ENCODE results near the gene TBX21. TPM values are rescaled to one million over a fixed set of nuclear protein-coding genes. Genes with fewer than 3 reads are reported as not detected.

Gene TBX21
- total and polyA plus RNA-seq, 10 of the 15 experiments (the other 5 are each of a cell fraction or from before 2014, with no cell fraction given): 0.63 to 9.6 (median 5.0) TPM

- H3K79me2 ChIP-seq (ENCODE audit: control insufficient read depth, insufficient read depth, low read length): peaks cover 51% of the 10 kb centered on the region
- peak overlapping the region; percentile 92 for H3K4me3 ChIP-seq
- intact Hi-C loops (cut with micrococcal nuclease; ENCODE audit: unreplicated experiment): loop anchor here (1.0 to 10.0 kb wide), 2 partner anchors 36 to 80 kb away; no protein-coding TSS in a partner anchor
- DNase-seq (ENCODE audit: low read depth, low spot score): no peak
- SMC1A ChIA-PET (ENCODE audit: uncharacterized antibody, unreplicated experiment): interaction anchor here (0.9 to 4.2 kb wide), 6 partner anchors 10 to 86 kb away, joined by 3 to 31 read pairs (median 8); partner anchors contain the start of gene KPNB1
- peak overlapping the region; percentile 63 for H3K4me2 ChIP-seq (ENCODE audit: control insufficient read depth, insufficient read depth)
- peaks cover 31% of the 10 kb centered on the region for H3K4me1 ChIP-seq (ENCODE audit: control insufficient read depth, insufficient read depth, low read length)
- 0 out of 4 replicates have a peak, but pooled peaks cover 0 to 1% of the 10 kb centered on the region in 2 experiments for H3K27me3 ChIP-seq (replicated peaks in 1 of 2; ENCODE audit: control insufficient read depth in 2 of 2, insufficient read depth in 2 of 2, low read length in 1 of 2)
- no TSS peak for BruUV-seq (replicated peaks)
- peak overlapping the region; percentile 84 for H3K27ac ChIP-seq (ENCODE audit: control insufficient read depth, insufficient read depth)
- POLR2A ChIA-PET: interaction anchor here (0.5 to 1.7 kb wide), 5 partner anchors 31 to 109 kb away, joined by 3 to 9 read pairs (median 6); partner anchors contain the start of gene KPNB1
- RAD21 ChIA-PET (ENCODE audit: unreplicated experiment): interaction anchor here (0.8 to 10.4 kb wide), 5 partner anchors 17 to 70 kb away, joined by 3 to 136 read pairs (median 10); no protein-coding TSS in a partner anchor
- ATAC-seq: no peak
- 16% methylated on average over 3 of the region's 3 CpGs for WGBS (ENCODE audit: insufficient coverage, insufficient replicate concordance, low lambda C conversion rate, missing lambda C conversion rate)
- TF ChIP-seq SUZ12 (IDR thresholded peaks at IDR 0.05; ENCODE audit: unreplicated experiment) (no peak), ZBTB11 (CRISPR knock-in tag; IDR thresholded peaks at IDR 0.05) (no peak), SMARCA5 (IDR thresholded peaks at IDR 0.05) (no peak), BRCA1 (IDR thresholded peaks at IDR 0.05; ENCODE audit: low read depth, low read length) (no peak), BCL11A (IDR thresholded peaks at IDR 0.05; ENCODE audit: low read depth, low read length) (no peak), POLR2AphosphoS2 (IDR thresholded peaks at IDR 0.05; ENCODE audit: low read depth, low read length) (no peak), FOXK2 (IDR thresholded peaks at IDR 0.05) (0 out of 2 replicates have a peak, but pooled peaks have one; percentile 5), EP300 (IDR thresholded peaks at IDR 0.05; ENCODE audit: borderline replicate concordance in 1 of 2, control insufficient read depth in 1 of 2, low read depth in 2 of 2, low read length in 2 of 2) (0 out of 4 replicates have a peak, but pooled peaks of 1 of the 2 experiments have one; percentile 4), CBFB (IDR thresholded peaks at IDR 0.05; ENCODE audit: low read depth) (0 out of 2 replicates have a peak, but pooled peaks have one; percentile 1)
- H3K36me3 ChIP-seq (ENCODE audit: control insufficient read depth in 2 of 2, insufficient read depth in 2 of 2, low read length in 1 of 2): no peaks in the 10 kb centered on the region
- in situ Hi-C loops (cut with MboI): no loop called here
- H2AFZ ChIP-seq (ENCODE audit: control insufficient read depth, low read depth, low read length): peak overlapping the region; percentile 36
- peak overlapping the region; percentile 83 for H3K9ac ChIP-seq (ENCODE audit: control insufficient read depth, insufficient read depth, low read length)
- H4K20me1 ChIP-seq (ENCODE audit: control insufficient read depth, insufficient read depth): no peaks in the 10 kb centered on the region
- CTCF ChIA-PET: interaction anchor here (0.9 to 17.1 kb wide), 3 partner anchors 17 to 36 kb away, joined by 3 to 242 read pairs (median 20); no protein-coding TSS in a partner anchor
- FAIRE-seq: peak; percentile 13
- H3K9me3 ChIP-seq (replicated peaks; ENCODE audit: control insufficient read depth, insufficient read depth, low read length): no peaks in the 10 kb centered on the region
Measured at GRCh38 chr17:47735139-47735464, 2.1 kb downstream of the TBX21 start.

All from GM12878 (cell line).